Activated T-cell treated with anti-CD3 and anti-CD28 coated beads for 1 hour (primary cell): ENCODE data around the gene SNX7.

Experiments used
- DNase-seq: peaks from one replicate; pipeline ENCODE4 v3.0.0-alpha.2; 2020; ENCODE audit warnings: low read depth

Gene SNX7

DNA sequence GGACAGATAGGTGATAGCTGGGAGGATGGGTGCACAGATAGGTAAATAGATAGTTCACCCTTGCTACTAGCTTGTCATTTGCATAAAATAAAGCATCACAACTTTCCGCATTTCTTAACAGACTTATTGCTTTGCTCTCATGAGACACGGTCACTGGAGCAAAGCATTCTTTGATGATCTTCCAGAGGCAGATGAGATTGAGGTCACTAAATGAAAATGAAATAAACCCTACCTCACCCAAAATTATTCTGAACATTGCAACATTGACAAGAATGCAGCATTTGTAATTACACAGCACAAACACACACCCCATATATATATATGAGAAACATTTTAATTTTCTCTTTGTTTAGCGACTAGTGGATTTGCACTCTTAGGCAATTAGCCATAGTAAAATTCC, 107.6 kb downstream of the SNX7 start:
- DNase-seq = no peak

DNA sequence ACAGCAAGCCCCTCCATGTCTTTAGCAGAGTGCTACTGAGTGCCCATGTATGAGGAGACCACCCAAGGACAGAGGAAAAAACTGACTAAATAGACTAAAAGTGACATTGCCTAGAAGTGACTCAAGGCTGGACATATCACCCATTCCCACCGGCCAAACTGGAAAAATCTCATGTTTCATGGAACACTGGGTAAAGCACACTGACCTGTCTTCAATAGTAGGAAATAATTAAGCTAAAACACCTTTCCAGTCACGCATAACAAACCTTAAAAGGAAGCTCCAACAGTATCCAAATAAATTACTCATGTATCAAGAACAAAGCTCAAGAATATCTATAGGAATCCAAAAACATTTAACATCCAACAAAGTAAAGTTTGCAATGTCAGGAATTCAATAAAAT, 120.4 kb downstream of the SNX7 start:
- no peak for DNase-seq

DNA sequence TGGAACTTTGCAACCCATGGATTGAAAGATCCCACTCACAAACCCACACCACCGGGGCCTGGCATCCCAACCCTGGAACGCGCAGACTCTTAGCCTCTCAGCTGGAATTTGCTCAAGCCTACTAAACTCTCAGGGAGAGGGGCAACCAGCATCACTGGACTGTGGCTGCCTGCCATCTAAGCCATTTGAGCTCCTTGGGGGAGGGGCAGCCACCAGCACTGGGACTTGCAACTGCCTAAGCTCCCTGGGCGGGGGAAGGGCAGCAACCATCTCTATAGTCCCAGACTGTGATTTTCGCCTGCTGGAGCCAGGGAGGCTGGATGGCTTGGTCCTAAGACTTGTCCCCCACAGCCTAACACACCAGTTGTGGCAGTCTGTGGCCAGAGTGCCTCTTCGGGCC, 122.3 kb downstream of the SNX7 start:
- no peak for DNase-seq

DNA sequence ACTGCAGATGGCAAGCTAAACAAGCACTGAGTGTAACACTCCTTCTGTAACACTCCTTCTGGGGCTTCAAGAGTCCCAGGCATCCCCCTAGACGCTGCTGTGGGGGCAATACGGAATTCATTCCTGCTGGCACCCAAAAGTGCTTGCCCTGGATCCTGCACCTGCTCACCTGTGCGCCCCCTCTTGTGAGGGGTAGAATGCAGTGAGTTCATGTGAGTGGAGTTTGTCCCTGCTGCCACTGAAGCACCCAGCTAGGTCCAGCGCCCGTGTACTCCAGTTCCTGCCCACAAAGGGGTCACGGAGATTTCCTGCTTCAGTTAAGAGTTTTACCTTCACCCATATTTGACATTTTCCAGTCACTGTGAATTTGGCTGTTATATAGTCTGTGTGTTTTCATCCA, 130.0 kb downstream of the SNX7 start:
- no peak for DNase-seq

DNA sequence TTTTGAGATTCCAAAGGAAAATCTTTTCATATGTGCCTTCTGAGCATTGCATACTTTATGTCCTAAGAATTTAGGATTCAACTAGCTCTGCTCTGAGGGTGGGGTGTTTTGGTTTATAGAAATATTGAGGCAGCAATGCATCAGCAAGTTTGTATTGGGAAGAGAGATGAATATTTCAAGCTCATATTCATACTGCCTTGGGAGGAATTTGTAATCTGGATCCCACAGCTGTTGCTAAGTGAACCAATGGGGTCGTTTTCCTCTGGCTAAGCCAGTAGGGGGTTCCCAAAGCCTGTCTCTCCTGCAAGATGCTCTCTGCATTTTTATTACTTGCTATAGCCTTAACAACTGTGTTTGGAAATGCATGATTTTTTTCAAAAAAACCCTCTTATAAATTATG, 130.6 kb downstream of the SNX7 start:
- DNase-seq = no peak

DNA sequence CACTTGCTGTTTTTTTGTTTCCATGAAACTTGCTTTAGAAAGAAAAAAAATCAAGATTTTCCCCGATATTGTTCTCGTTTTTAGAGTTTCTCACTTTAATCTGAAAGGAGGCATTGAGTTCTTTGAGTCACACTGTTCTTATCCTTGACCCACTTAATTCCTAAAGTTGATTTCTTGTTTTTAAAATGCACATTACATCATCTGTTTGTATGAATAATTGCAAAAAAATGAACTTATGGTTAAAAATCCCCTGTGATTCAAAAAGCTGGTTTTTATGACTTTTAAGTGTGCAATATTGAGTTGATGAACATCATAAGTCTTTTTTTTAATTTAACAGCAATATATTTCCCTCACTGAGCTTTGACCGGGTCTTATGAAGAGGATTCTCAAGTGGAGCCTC, 131.6 kb downstream of the SNX7 start:
- DNase-seq = no peak

DNA sequence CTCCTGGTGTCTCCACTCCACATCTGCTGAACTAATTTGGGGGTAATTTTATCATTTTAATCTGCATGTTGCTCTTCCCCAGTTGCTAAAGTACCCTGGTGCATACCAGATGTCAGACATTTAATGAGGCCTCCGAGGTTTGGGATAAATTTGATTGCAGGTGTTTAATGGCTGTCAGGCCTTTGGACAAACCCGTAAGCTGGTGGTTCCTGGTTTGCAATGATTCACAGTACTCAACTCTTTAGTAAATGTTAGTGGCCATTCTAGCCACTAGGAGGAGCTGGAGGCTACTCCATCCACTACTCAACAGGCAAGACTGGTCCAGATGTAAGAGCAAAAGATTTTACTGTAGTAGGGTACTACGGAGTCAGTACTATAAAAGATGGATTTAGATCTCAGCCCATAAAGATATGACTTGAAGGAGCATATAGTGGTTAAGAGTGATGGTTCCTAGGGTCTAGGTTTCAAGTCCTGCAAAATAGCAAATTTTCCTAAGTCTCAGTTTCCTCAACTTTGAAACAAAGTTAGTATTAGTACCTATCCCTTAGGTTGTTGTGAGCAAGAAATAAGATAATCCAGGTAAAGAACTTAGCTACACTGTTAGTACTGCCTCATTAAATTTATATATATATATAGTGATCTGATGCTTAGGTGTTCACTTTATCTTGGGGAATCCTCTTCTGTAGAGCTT, 132.8 kb downstream of the SNX7 start:
- peak; percentile 19 for DNase-seq

DNA sequence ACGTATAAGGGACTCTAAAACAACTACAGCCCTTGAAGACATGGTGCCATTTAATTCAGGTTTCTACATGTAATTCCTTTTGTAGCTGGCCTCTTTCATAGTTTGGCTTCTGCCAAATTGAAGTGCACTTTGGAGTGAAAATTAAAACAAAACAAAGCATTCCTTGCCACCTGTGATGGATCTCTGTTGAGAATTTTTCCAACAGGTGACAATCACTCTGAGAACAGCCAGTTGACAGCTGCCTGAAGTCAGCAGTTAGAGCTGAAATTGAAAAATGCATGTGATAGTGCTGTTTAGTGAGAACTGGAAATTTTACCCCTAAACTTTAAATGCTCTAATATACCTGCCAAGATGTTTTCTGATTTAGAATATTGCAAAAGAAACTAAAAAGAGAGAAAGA, 134.5 kb downstream of the SNX7 start:
- no peak for DNase-seq

DNA sequence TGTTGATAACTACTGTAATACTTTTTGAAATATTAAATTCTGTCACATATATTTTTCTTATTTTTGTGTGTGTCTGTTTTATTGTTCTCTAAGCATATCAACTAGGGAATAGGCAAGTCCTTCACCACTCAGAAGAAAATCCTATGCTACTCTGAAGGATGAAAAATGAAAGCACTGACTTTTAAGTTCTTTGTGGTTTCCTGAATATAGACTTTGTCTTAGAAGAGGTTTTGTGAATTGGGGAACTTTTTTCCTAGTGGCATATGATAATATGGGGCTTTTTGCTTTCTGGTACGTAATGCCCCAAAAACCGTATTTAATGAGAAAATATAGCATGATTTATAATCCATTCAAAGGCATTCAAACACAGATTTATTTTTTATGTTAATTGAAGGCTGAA, 136.0 kb downstream of the SNX7 start:
- no peak for DNase-seq
